ENCODE measurements around the gene KCNJ14. TPM values are rescaled to one million over a fixed set of nuclear protein-coding genes. Genes with fewer than 3 reads are reported as not detected.

Gene KCNJ14
- total RNA-seq, 2 experiments from 2014 or later = 1.7 to 1.8 TPM

Other genes starting within 250 kb of the KCNJ14 start
- 100 to 1,000 TPM in 1 of 2 experiments, 10 to 100 TPM in 1; 99.8 to 104 TPM for gene CARD8, start 199.7 kb upstream of the KCNJ14 start, total RNA-seq
- gene ZNF114, start 185.5 kb upstream of the KCNJ14 start, total RNA-seq = not detected
- 100 to 1,000 TPM; 110 to 113 TPM for gene EMP3, start 130.0 kb upstream of the KCNJ14 start, total RNA-seq
- 10 to 100 TPM; 23.9 to 24.1 TPM for gene TMEM143, start 91.6 kb upstream of the KCNJ14 start, total RNA-seq
- gene SYNGR4, start 91.2 kb upstream of the KCNJ14 start, total RNA-seq = under 1 TPM; 0.50 to 0.52 TPM
- gene KDELR1, start 64.0 kb upstream of the KCNJ14 start, total RNA-seq = 10 to 100 TPM; 81.5 to 83.8 TPM
- under 1 TPM; 0.05 to 0.07 TPM for gene GRIN2D, start 61.9 kb upstream of the KCNJ14 start, total RNA-seq
- 10 to 100 TPM; 32.4 to 36.0 TPM for gene GRWD1, start 9.6 kb upstream of the KCNJ14 start, total RNA-seq
- 10 to 100 TPM; 36.7 to 38.0 TPM for gene CYTH2, start 13.8 kb downstream of the KCNJ14 start, total RNA-seq
- 1 to 10 TPM; 2.3 to 2.6 TPM for gene LMTK3, start 56.3 kb downstream of the KCNJ14 start, total RNA-seq
- gene SULT2B1, start 96.6 kb downstream of the KCNJ14 start, total RNA-seq = not detected
- not detected for gene SPACA4, start 151.2 kb downstream of the KCNJ14 start, total RNA-seq
- 1 to 10 TPM; 2.0 TPM for gene FAM83E, start 159.5 kb downstream of the KCNJ14 start, total RNA-seq
- 1,000 to 10,000 TPM; 2,373 to 2,473 TPM for gene RPL18, start 163.6 kb downstream of the KCNJ14 start, total RNA-seq
- gene SPHK2, start 163.9 kb downstream of the KCNJ14 start, total RNA-seq = 10 to 100 TPM; 20.1 to 20.6 TPM
- gene DBP, start 181.8 kb downstream of the KCNJ14 start, total RNA-seq = 1 to 10 TPM; 7.8 to 9.7 TPM
- 10 to 100 TPM; 12.0 to 14.9 TPM for gene CA11, start 190.6 kb downstream of the KCNJ14 start, total RNA-seq
- under 1 TPM in 1 of 2 experiments, not detected in 1; 0.17 TPM for gene NTN5, start 217.4 kb downstream of the KCNJ14 start, total RNA-seq
- gene FUT2, start 240.4 kb downstream of the KCNJ14 start, total RNA-seq = not detected